DMS53 treated with DMSO at 0.1 percent for 48 hours (cell line): Measurements from ENCODE around the gene KRT77.
"Not testable (repeated sequence)": the region's sequence is repeated elsewhere in the genome, so short reads cannot be mapped to it uniquely, and the experiment has no call there.

Experiments
- DNase-seq: peaks from one replicate; lab custom pipeline; 2025; ENCODE audit not compliant: unreplicated experiment; lab: John Stamatoyannopoulos, UW

KRT77 gene

GRCh38 chr12:52703424-52703823 is at the start of gene KRT77:
TSS of gene KRT77 (minus strand) at chr12:52703524. CDS start at chr12:52703434, 90 bp downstream.
- no peak for DNase-seq

- no peak for DNase-seq
These were observed 49.2 kb upstream of the KRT77 start for GRCh38 chr12:52752516-52752915.

- DNase-seq: no peak
These were observed 48.5 kb upstream of the KRT77 start for GRCh38 chr12:52751795-52752194.

- not testable (repeated sequence) for DNase-seq
These were observed 47.2 kb upstream of the KRT77 start for GRCh38 chr12:52750532-52750931.

GRCh38 chr12:52749827-52750226 is 46.5 kb upstream of the KRT77 start:
- DNase-seq: no peak

GRCh38 chr12:52748578-52748977 is 45.3 kb upstream of the KRT77 start:
- no peak for DNase-seq

GRCh38 chr12:52745554-52745953 is 42.2 kb upstream of the KRT77 start:
- DNase-seq: no peak

GRCh38 chr12:52744493-52745156 is 41.3 kb upstream of the KRT77 start:
- no peak for DNase-seq

GRCh38 chr12:52742822-52743457 is 39.6 kb upstream of the KRT77 start:
- DNase-seq: no peak

- no peak for DNase-seq
These were observed 38.9 kb upstream of the KRT77 start for GRCh38 chr12:52742196-52742580.

GRCh38 chr12:52741375-52742195 is 38.3 kb upstream of the KRT77 start:
- no peak for DNase-seq

GRCh38 chr12:52740584-52740983 is 37.3 kb upstream of the KRT77 start:
- no peak for DNase-seq

- DNase-seq: no peak
These were observed 36.6 kb upstream of the KRT77 start for GRCh38 chr12:52739963-52740362.

GRCh38 chr12:52735816-52736632 is 32.7 kb upstream of the KRT77 start:
- DNase-seq: no peak

GRCh38 chr12:52735106-52735505 is 31.8 kb upstream of the KRT77 start:
- no peak for DNase-seq

- DNase-seq: no peak
These were observed 27.5 kb upstream of the KRT77 start for GRCh38 chr12:52730793-52731192.

- DNase-seq: no peak
These were observed 27.1 kb upstream of the KRT77 start for GRCh38 chr12:52730383-52730782.

- DNase-seq: no peak
These were observed 25.8 kb upstream of the KRT77 start for GRCh38 chr12:52729147-52729546.

- DNase-seq: no peak
These were observed 25.1 kb upstream of the KRT77 start for GRCh38 chr12:52728374-52728773.

GRCh38 chr12:52727037-52727436 is 23.7 kb upstream of the KRT77 start:
- DNase-seq: no peak

GRCh38 chr12:52726451-52726850 is 23.1 kb upstream of the KRT77 start:
- no peak for DNase-seq
